Activated CD4-positive, alpha-beta T cell treated with anti-CD3 and anti-CD28 coated beads, Interleukin-2, amount 50 U/mL, for 48 hours (primary cell): ENCODE measurements around the gene SCYL2.
A peak's percentile ranks its signal among the peaks of the same experiment; 100 is the strongest.
"Not testable (repeated sequence)": the region's sequence is repeated elsewhere in the genome, so short reads cannot be mapped to it uniquely, and the experiment has no call there.

Experiments used
- DNase-seq, 2 experiments: peaks; one replicate each; pipeline ENCODE4 v3.0.0-alpha.2; 2020

SCYL2 gene, protein sequence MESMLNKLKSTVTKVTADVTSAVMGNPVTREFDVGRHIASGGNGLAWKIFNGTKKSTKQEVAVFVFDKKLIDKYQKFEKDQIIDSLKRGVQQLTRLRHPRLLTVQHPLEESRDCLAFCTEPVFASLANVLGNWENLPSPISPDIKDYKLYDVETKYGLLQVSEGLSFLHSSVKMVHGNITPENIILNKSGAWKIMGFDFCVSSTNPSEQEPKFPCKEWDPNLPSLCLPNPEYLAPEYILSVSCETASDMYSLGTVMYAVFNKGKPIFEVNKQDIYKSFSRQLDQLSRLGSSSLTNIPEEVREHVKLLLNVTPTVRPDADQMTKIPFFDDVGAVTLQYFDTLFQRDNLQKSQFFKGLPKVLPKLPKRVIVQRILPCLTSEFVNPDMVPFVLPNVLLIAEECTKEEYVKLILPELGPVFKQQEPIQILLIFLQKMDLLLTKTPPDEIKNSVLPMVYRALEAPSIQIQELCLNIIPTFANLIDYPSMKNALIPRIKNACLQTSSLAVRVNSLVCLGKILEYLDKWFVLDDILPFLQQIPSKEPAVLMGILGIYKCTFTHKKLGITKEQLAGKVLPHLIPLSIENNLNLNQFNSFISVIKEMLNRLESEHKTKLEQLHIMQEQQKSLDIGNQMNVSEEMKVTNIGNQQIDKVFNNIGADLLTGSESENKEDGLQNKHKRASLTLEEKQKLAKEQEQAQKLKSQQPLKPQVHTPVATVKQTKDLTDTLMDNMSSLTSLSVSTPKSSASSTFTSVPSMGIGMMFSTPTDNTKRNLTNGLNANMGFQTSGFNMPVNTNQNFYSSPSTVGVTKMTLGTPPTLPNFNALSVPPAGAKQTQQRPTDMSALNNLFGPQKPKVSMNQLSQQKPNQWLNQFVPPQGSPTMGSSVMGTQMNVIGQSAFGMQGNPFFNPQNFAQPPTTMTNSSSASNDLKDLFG

DNA sequence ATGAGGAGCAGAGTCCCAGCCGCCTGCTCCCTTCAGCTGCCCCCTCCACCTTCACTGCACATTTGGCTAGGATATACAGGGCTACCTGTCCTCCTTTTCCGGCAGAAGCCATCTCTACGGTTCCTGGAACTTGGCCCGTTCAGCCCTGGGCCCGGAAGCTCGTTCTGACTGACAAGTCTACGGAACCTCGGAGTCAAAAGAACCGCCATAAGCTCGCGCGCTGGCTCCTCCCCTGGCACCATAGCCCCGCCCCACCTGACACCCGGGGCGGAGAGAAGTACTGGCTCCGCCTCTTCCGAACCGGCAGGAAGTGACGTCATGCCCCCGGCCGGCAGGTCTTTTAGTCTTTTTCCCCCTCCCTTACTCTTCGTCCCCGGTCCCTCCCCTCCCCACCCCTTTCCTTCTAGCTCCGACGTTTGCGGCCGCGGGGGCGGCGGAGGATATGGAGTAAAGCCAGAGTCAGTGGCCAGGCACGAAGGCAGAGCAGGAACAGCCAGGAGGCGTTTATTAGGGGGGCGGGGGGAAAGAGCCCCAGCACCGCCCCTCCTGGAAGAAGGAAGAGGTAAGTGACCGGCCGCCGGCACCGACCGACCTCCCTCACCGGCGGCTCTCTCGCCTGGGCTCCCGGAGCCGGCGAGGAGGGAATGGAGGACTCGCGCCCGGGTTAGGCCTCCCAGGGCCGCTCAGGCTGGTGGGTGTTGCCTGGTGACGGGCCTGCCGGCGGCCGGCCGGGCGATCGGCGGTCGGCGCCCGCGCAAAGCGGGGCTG is at the start of gene SCYL2, which contains the start of gene DEPDC4:
Gene SCYL2, plus strand, starts transcription at position 343 of the 768 bp plus-strand sequence. CDS start 15,794 bp downstream, outside the sequence.
Gene DEPDC4, minus strand, starts transcription at position 245 of the 768 bp plus-strand sequence. Its CDS starts 3 bp downstream, at position 242.
- peak; percentile 89 to 98 for DNase-seq

DNA sequence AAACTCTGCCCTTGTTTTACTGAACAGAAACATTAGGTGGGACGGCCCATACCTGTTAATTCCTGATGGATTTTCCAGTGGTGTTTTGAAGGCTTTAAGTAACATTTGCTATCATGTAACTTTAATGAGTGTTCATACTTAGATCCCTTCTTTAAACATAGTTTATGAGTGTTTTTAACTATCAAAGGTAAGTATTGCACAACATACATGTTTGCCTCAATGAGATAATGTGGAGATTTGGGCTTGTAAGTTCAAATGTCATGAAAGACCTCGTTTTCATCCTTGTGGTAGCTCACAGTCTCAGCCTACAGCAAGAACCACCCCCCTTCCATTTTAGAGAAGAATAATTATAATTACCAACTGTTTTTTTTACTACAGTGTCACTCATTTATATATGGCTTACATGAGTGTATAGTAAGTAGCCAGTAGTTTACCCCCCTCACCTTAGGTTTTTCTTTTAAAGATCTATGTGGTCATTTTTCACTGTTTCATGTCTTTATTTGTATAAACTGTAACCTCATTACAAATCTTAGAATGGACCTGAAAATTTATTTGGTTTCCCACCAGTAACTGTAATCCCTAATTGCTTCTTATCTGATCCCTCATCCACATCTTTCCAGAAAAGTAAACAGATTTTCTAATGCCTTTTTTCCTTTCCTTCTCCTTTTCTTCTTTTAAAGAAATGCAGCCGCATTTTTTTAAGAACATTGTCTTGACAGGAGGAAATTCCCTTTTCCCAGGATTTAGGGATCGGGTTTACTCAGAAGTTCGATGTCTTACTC is 47.5 kb upstream of the SCYL2 start:
- no peak for DNase-seq

DNA sequence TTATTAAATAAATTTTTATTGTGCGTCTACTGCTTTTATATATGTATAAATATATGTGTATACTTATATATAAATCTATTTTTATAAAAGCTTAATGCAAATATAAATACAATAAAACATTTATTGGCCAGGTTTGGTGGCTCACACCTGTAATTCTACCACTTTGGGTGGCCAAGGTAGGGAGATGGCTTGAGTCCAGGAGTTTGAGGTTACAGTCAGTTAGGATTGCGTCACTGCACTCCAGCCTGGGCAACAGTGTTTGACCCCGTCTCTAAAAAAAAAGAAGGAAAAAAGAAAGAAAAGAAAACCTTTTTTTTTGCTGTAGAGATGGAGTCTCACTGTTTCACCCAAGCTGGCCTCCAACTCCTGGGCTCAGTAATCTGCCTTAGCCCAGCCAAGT is 45.5 kb upstream of the SCYL2 start:
- no peak for DNase-seq

DNA sequence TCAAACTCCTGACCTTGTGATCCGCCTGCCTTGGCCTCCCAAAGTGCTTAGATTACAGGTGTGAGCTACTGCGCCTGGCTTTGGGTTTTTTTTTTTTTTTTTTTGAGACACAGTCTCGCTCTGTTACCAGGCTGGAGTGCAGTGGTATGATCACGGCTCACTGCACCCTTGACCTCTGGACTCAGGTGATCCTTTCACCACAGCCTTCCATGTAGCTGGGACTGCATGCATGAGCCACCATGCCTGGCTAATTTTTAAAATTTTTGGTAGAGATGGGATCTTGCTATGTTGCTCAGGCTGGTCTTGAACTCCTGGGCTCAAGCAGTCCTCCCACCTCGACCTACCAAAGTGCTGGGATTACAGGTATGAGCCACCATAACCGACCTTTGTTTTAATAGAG is 44.8 kb upstream of the SCYL2 start:
- not testable (repeated sequence) for DNase-seq

DNA sequence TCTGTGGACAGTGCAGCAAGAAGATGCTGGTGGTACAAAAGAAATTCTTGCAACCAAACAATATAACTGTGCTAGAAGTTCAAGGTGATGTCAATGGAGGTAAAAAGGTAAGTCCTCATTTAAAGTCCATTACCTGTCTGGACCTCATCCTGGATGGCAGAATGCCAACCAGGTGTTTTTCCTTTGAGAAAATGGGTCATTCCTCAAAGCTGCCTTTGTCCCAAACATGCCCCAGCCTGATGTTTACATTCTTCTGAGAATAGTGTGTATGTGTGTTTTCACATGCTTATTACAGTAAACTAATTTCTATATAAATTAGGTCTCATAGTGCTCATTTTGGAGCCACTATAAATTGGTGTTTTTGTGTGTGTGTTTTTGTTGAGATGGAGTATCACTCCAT is 41.5 kb upstream of the SCYL2 start:
- no peak for DNase-seq

DNA sequence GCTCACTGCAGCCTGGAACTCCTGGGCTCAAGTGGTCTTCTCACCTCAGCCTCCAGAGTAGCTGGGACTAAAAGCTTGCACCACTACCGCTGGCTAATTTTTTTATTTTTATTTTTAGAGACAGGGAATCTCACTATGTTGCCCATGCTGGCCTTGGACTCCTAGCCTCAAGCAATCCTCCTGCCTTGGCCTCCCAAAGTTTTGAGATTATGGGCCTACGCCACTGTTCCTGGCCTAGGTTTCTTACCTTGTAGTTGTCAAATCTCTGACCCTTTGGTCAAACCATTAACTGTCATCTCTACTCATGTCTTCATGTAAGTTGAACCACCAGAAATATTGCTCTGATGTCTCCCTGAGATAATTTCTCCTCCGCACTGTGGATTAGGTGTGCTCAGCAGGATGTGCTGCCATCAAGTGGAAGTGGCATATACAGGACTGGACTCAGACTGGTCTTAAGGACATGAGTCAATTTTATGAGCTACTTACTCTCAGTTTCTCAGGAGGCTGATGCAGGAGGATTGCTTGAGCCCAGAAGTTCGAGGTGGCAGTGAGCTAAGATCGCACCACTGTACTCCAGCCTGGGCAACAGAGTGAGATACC is 37.8 kb upstream of the SCYL2 start:
- no peak for DNase-seq

DNA sequence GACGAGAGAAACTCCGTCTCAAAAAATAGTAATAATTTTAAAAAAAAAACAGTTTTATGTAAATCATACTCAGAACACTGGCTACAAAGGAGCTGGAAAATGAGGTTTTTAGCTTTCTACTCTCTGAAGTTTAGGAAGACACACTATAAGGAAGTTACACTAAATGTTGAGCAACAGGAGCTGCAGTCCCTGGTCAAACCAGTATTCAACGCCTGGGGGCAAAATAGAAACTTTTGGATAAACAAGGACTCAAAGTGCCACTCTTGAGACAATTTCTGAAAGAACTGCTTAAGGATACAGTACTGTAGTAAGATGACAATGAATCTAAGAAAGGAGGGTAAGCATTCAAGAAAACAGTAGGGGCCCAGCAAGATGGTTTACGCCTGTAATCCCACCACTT is 37.1 kb upstream of the SCYL2 start:
- DNase-seq = no peak

DNA sequence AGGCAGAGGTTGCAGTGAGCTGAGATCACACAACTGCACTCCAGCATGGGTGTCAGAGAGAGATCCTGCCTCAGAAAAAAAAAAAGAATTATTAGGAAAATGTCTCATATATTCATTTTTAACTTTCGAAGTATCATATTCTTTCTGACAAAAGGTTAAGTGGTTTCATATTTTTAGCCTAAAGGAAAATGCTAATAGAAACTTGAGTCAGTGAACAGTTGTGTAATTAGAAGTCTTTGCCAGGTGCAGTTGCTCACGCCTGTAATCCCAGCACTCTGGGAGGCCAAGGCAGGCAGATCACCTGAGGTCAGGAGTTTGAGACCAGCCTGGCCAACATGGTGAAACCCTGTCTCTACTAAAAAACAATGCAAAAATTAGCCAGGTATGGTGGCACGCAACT is 35.1 kb upstream of the SCYL2 start:
- not testable (repeated sequence) for DNase-seq

DNA sequence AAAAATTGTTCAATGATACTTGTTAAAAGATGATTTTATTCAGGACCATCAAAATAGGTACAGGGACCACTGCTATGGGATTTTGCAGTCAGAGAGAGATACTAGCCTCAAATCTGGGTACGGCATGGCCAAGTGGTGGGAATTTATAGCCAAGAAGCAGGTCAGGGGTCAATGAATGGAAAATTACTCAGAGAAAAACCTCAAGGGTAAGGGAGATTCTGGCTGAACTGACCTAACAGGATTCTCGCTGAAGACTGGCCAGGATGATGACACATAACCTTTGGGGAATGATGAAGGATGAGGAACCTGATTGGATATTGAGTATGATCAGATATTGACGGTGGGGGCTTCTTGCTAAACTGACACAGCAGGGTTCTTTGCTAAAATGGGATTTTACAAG is 32.8 kb upstream of the SCYL2 start:
- no peak for DNase-seq

DNA sequence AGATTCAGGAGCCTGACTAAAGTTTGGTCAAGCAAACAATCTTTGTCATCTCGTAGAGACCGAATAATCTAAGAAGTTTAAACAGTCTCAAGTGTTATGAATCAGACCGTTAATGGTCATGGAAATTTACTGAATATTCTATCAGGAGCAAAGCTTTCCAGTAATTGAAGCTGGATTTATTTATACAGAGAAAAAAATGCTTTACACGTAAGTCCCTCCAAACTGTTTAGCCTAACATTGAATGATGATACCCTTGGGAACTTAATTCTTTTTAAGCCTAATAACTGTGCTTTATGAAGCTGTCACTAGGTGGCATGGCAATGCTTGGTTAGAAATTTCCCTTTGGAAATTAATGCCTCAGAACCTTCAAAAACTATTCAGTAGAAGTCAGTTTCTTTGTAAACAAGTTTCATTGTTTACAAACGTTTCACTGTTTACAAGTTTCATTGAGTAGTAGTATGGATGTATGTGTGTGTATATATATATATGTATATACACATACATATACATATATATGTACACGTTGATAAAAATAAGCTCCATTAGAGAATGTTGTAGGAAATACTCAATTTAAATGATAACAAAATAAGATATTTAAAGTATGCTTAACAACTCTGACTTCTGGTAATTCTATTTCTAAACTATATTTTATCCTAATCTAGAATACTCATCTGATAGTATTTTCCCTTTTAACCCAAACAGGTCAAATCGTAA is 32.2 kb upstream of the SCYL2 start:
- no peak for DNase-seq

DNA sequence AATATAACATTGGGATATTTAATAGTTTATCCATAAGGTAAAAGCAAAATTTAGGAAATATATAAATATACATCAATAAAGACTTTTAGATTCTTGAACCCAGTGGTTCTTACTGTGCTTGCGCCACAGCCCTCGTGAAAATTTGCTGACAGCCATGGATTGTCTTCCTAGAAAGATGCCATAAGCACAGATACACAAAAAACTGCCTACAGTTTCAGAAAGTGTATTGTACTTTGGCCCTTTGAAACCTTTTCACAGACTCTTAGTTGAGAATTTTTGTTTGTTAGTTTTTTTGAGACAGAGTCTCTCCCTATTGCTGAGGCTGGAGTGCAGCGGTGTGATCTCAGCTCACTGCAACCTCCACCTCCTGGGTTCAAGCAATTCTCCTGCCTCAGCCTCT is 28.2 kb upstream of the SCYL2 start:
- DNase-seq = no peak

DNA sequence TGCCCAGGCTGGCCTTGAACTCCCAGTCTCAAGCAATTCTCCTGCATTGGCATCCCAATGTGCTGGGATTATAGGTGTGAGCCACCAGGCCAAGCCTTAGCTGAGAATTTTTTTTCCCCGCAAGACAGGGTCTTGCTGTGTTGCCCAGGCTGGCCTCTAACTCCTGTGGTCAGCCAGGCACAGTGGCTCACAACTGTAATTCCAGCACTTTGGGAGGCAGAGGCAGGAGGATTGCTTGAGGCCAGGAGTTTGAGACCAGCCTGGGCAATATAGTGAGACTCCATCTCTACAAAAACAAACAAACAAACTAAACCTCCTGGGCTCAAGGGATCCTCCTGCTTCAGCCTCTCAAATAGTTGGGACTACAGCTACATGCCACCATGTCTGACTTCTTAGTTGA is 27.4 kb upstream of the SCYL2 start:
- no peak for DNase-seq

DNA sequence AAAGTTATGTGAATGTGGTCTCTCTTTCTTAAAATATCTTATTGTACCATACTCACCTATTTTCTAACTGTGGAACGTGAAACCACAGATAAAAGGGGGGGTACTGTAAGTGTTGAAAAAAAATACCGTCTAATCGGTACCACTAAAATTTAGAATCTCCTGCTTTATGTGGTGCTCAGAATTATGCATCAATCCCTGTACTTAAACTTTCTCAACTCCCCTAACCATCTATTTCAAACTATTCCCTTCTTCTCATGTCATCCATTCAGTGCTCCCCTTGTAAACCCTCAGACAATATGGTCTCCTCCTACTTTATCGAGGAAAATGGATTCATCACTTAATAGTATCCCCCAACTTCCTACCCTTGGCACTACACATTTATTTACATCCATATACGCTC is 23.8 kb upstream of the SCYL2 start:
- DNase-seq = no peak

DNA sequence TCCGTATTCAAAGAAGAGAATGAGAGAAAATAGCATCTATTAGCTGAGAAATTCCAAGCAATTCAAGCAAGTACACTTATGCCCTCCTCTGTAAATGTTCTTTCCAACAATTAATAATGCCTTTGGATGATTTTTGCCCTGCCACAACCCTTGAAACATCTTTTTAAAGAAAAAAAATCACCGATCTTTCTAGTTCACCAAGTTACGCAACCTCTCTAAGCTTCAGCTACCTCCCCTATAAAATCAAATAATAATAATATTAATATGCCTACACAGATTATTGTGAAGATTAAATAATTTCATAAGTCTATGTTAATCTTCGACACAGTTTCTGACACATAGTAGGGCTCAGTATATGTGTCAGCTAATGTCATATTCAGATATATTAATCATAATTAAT is 19.2 kb upstream of the SCYL2 start:
- no peak for DNase-seq

DNA sequence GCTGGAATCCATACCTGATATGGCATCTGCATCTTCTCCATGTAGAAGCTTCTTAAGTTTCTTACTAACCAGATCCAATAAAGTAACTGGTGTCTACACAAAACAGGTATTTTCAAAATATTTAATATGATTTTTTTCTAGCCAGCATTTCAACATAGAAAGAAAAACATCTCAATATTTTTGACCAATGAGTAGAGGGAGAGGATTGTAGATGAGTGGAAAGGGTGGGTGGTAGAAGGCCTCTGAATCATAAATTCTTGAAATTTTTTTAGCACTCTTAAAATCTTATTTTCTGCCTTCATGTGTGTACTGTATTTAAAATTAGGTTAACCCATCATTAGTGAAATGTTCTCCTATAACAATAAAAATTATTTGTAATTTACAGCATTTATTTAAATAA is 18.1 kb upstream of the SCYL2 start:
- no peak for DNase-seq

DNA sequence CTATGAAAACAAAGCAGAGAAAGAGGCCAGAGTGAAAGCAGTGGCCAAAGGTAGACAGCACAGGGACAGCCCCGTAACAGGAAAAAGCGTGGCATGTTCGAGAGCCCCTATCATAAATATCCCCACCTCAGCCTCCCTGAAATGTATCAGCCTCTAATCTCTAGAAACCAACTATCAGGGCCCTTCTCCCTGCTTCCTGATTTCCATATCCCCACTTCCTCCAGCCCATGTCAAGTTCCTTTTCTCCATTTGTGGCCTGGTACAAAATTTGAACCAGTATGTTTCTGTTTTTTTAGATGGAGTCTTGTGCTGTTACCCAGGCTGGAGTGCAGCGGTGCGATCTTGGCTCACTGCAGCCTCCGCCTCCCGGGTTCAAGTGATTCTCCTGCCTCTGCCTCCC is 17.0 kb upstream of the SCYL2 start:
- DNase-seq = no peak

DNA sequence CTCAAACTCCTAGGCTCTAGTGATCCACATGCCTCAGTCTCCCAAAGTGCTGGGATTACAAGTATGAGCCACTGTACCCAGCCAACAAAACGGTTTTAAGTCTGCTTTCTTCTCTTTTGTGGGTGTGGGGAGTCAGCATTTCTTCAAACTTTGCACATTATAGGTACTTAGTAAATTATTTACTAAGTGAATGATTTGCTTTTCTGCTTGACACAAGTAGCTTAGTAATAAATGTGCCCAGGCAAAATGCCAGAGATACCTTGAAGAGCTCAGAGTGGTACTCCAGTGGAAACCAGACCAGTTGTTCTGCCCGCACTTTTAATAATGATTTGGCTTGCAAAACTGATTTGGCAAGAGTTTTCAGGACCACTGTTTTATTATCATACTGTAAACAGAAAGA is 15.1 kb upstream of the SCYL2 start:
- no peak for DNase-seq

DNA sequence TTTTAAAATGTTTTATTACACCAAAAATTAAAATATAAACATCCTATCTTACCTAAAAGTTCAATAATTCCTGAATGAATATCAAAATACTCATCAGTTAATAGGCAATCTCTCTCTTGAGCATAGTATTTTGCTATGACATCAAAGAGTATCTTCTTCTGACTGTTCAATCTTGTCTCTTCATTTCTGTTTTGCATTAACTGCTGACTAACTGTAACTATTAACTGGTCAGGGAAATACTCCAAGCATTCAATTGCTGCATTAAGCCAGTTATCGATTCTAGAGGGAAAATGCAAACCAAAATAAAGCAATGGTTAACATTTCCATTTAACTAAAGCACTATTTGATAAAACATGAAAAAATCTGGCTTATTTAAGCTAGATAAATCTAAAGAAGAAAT is 13.5 kb upstream of the SCYL2 start:
- DNase-seq = no peak

DNA sequence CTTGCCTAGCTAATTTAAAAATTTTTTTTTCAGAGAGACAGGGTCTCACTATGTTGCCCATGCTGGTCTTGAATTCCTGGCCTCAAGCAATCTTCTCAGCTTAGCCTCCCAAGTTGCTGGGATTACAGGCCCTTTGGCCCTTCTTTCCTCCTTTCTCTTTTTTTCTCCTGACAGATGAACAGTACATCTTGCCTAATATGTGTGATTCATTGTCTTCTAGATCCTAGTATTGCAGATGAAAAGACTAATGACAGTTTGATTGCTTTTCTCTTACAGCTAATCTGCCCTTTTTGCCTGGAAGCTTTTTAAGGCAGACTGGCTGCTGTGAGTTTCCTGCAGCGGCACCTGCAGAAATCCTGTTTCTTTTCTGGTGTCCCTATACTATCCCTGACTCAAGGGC is 12.1 kb upstream of the SCYL2 start:
- no peak for DNase-seq

DNA sequence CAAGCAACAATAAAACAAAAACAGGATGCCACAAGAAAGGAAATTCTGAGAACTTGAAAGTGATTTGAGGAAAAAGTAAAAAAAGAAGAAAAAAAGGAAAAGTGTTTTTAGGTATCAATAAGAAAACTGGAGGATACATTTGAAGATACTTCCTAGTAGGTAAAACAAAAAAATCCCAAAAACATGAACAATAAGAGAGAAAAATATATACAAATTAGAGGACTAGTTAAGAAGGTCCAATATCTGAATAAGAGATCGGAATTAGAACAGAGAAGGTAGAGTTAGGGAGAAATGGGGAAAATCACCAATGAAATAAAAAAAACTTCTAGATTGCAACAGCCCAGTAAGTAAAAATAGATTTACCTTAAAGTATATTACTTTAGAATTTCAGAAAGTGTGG is 8.8 kb upstream of the SCYL2 start:
- no peak for DNase-seq

DNA sequence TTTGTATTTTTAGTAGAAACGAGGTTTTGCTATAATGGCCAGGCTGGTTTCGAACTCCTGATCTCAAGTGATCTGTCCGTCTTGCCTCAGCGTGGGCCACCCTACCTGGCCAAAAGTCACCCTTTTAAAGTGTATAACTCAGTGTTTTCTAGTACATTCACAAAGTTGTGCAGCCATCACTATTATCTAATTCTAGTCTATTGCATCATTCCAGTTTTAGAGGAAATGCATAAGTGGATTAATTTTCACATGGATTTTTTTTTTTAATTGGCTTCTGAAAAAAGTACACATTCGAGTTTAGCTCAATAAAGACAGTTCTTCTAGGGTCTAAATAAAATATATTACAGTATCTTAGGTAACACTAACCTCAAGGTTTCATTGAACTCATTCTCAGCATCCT is 3.8 kb upstream of the SCYL2 start:
- no peak for DNase-seq
